NCI-H2196 (cell line): Measurements from ENCODE around the gene ZNF678.
"Not testable (repeated sequence)": the region's sequence is repeated elsewhere in the genome, so short reads cannot be mapped to it uniquely, and the experiment has no call there.

Experiments
- DNase-seq: peaks from one replicate; lab custom pipeline; 2025; ENCODE audit not compliant: unreplicated experiment; lab: John Stamatoyannopoulos, UW

ZNF678 gene

GRCh38 chr1:227710474-227710873 is 147.1 kb downstream of the ZNF678 start:
- DNase-seq = not testable (repeated sequence)

GRCh38 chr1:227712648-227713047 is 149.3 kb downstream of the ZNF678 start:
- no peak for DNase-seq

- DNase-seq = no peak
These were observed 155.6 kb downstream of the ZNF678 start for GRCh38 chr1:227718932-227719331.

GRCh38 chr1:227723474-227723873 is 160.1 kb downstream of the ZNF678 start:
- DNase-seq = no peak

- DNase-seq = no peak
These were observed 161.7 kb downstream of the ZNF678 start for GRCh38 chr1:227725046-227725445.

- DNase-seq = no peak
These were observed 163.0 kb downstream of the ZNF678 start for GRCh38 chr1:227726318-227726717.
